LNCaP clone FGC (cell line): ENCODE measurements around the gene FBXO42.

Experiments used
- DNase-seq: peaks from one replicate; pipeline ENCODE4 v3.0.0-alpha.2; 2011; ENCODE audit warnings: low read depth
- H3K4me3 ChIP-seq: 2 replicates; pipeline ENCODE4 v1.5.1; 2011; ENCODE audit warnings: mild to moderate bottlenecking, low read depth, low read length, control low read depth
- CTCF ChIP-seq: IDR thresholded peaks from 2 replicates; pipeline ENCODE4 v1.5.1; 2012; ENCODE audit warnings: mild to moderate bottlenecking; ENCODE audit not compliant: control insufficient read depth, insufficient read depth; ENCODE audit errors: extremely low read depth

Gene FBXO42

GRCh38 chr1:16211824-16212223, 140.5 kb downstream of the FBXO42 start:
- H3K4me3 ChIP-seq, result no peak overlapping the region
- no peak for DNase-seq
- no peak for TF ChIP-seq CTCF

GRCh38 chr1:16210581-16210980, 141.7 kb downstream of the FBXO42 start:
- no peak for DNase-seq

GRCh38 chr1:16209847-16210407, 142.4 kb downstream of the FBXO42 start:
- TF ChIP-seq CTCF, result no peak
- H3K4me3 ChIP-seq, result no peak overlapping the region
- DNase-seq, result no peak

More at GRCh38 chr1:16210581-16210980, 141.7 kb downstream of the FBXO42 start:
- no peak overlapping the region for H3K4me3 ChIP-seq
- no peak for TF ChIP-seq CTCF

- DNase-seq, result no peak
- TF ChIP-seq CTCF, result no peak
- no peak overlapping the region for H3K4me3 ChIP-seq
Measured at GRCh38 chr1:16209132-16209846, 143.0 kb downstream of the FBXO42 start.

- DNase-seq, result no peak
- no peak overlapping the region for H3K4me3 ChIP-seq
- no peak for TF ChIP-seq CTCF
Measured at GRCh38 chr1:16208270-16208987, 143.9 kb downstream of the FBXO42 start.

GRCh38 chr1:16207318-16208269, 144.7 kb downstream of the FBXO42 start:
- TF ChIP-seq CTCF, result no peak
- no peak for DNase-seq
- H3K4me3 ChIP-seq, result peak overlapping the region; percentile 55
